Liver (tissue), 9 donors: Measurements from ENCODE around the gene HAGH. TPM values are rescaled to one million over a fixed set of nuclear protein-coding genes. Genes with fewer than 3 reads are reported as not detected.

Experiments
- DNase-seq: peaks from one replicate; pipeline ENCODE4 v3.0.0-alpha.2; 2017; ENCODE audit warnings: low spot score
- H3K27ac ChIP-seq, 2 donors: one replicate each; pipeline ENCODE4 v1.7.0; 2013; ENCODE audit warnings: inconsistent platforms in 2 of 2, low read length in 2 of 2, control low read depth in 1 of 2, low read depth in 1 of 2, mild to moderate bottlenecking in 1 of 2
- H3K27me3 ChIP-seq, 4 donors: one replicate each; pipeline versions ENCODE4 v1.6.1 to v1.7.0; 2013; ENCODE audit warnings: low read length in 3 of 4, inconsistent platforms in 1 of 4, mild to moderate bottlenecking in 1 of 4, moderate library complexity in 1 of 4; ENCODE audit not compliant: control insufficient read depth in 4 of 4, insufficient read depth in 4 of 4
- H3K36me3 ChIP-seq, 4 donors: one replicate each; pipeline versions ENCODE4 v1.6.1 to v1.7.0; 2013; ENCODE audit warnings: low read length in 3 of 4, mild to moderate bottlenecking in 3 of 4, low read depth in 1 of 4, moderate library complexity in 1 of 4; ENCODE audit not compliant: control insufficient read depth in 4 of 4, insufficient read depth in 3 of 4
- H3K4me1 ChIP-seq, 4 donors: one replicate each; pipeline versions ENCODE4 v1.6.1 to v1.7.0; 2013; ENCODE audit warnings: low read length in 3 of 4, mild to moderate bottlenecking in 3 of 4, moderate library complexity in 1 of 4; ENCODE audit not compliant: control insufficient read depth in 4 of 4, insufficient read depth in 4 of 4
- H3K4me3 ChIP-seq, 3 donors: one replicate each; pipeline versions ENCODE4 v1.6.1 to v1.7.0; 2013; ENCODE audit warnings: low read length in 3 of 3, control low read depth in 1 of 3, low read depth in 1 of 3, mild to moderate bottlenecking in 1 of 3
- H3K9ac ChIP-seq, 2 donors: one replicate each; pipeline ENCODE4 v1.7.0; 2013; ENCODE audit warnings: low read length in 2 of 2, mild to moderate bottlenecking in 2 of 2, moderate library complexity in 2 of 2, control low read depth in 1 of 2, low read depth in 1 of 2
- H3K9me3 ChIP-seq, 4 donors: one replicate each; pipeline versions ENCODE4 v1.6.1 to v1.7.0; 2013; ENCODE audit warnings: low read length in 3 of 4; ENCODE audit not compliant: control insufficient read depth in 4 of 4
- FOXA1 ChIP-seq: IDR thresholded peaks from 2 replicates; pipeline ENCODE4 v1.6.1; 2016; ENCODE audit warnings: antibody characterized with exemption
- GABPA ChIP-seq, 2 donors: IDR thresholded peaks in 1 of 2; conservative IDR thresholded peaks in 1 of 2; 2 replicates each; pipeline ENCODE4 v1.6.1; 2016; ENCODE audit warnings: antibody characterized with exemption in 2 of 2, mild to moderate bottlenecking in 1 of 2, moderate library complexity in 1 of 2
- HNF4A ChIP-seq, 2 donors: conservative IDR thresholded peaks; 2 replicates each; pipeline ENCODE4 v1.6.1; 2016; ENCODE audit warnings: antibody characterized with exemption in 2 of 2, mild to moderate bottlenecking in 2 of 2
- JUND ChIP-seq, 2 donors: IDR thresholded peaks; 2 replicates each; pipeline ENCODE4 v1.6.1; 2016; ENCODE audit warnings: antibody characterized with exemption in 2 of 2
- NR2F2 ChIP-seq: IDR thresholded peaks from 2 replicates; pipeline ENCODE4 v1.6.1; 2016; ENCODE audit warnings: antibody characterized with exemption
- RAD21 ChIP-seq, 2 donors: IDR thresholded peaks; 2 replicates each; pipeline ENCODE4 v1.6.1; 2016; ENCODE audit warnings: antibody characterized with exemption in 2 of 2, mild to moderate bottlenecking in 2 of 2
- RXRA ChIP-seq, 2 donors: IDR thresholded peaks; 2 replicates each; pipeline ENCODE4 v1.6.1; 2017 to 2018; ENCODE audit warnings: antibody characterized with exemption in 2 of 2, mild to moderate bottlenecking in 1 of 2
- SP1 ChIP-seq: IDR thresholded peaks from 2 replicates; pipeline ENCODE4 v1.6.1; 2018; ENCODE audit warnings: antibody characterized with exemption, mild to moderate bottlenecking
- WGBS: extraction: QIAGEN DNeasy Blood & Tissue Kit; methylation state at CpG from one replicate; pipeline ENCODE4 v1.1.7; 2013; 5-methylcytosine and 5-hydroxymethylcytosine counted together
- polyA plus RNA-seq, 2 donors: library from polyadenylated mRNA; stranded (reverse) in 1 of 2; unstranded in 1 of 2; fragments of 200-250 nt in 1 of 2; fragments of >200 nt in 1 of 2; fragmentation: Nextera tagmentation in 1 of 2; extraction: Ambion mirVana in 1 of 2; gene quantifications; one replicate each; pipeline versions ENCODE4 v1.2.1 to v1.2.3, GENCODE V29; 2013 to 2015
- total RNA-seq, 2 donors: library from RNA; depleted of rRNA; stranded (reverse); fragments of >200 nt; gene quantifications; one replicate each; pipeline ENCODE4 v1.2.3, GENCODE V29; 2014
- TF ChIP-seq, protein P1 (sequence below): fragments of 150-350 bp; IDR thresholded peaks from 2 replicates; pipeline ENCODE4 v1.5.1; 2017; ENCODE audit warnings: improper control_type of control experiment, low read depth, low read length; ENCODE audit not compliant: missing input control
- TF ChIP-seq, protein P2 (sequence below): IDR thresholded peaks from 2 replicates; pipeline ENCODE4 v1.6.1; 2016; ENCODE audit warnings: antibody characterized with exemption, mild to moderate bottlenecking
- TF ChIP-seq, protein P3 (sequence below): IDR thresholded peaks from 2 replicates; pipeline ENCODE4 v1.6.1; 2016; ENCODE audit warnings: antibody characterized with exemption
- donor health status: healthy.
- donor health status: healthy.
- donor health status: healthy.
- donor health status: healthy.
- donor health status: healthy.

Gene HAGH
- total and polyA plus RNA-seq, 4 donors = 169 to 252 (median 204) TPM

DNA sequence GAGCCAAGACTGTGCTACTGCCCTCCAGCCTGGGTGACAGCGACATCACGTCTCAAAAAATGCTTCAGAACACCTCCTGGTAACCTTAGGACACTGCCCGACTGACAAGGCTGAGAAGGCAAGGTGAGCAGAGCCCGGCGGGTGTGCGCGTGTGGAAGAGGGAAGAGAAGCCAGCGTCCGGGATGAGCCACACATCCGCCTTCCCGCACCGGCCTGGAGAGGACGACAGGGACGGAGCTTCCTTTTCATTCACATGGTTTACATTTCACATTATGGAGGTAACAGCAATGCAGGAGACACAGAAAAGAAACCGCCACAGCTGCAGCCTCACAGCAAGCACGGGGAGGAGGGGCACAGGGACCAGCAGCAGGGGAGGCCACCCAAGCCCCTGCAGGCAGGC lies 16.5 kb downstream of the HAGH start:
- 95% methylated on average over 16 of the region's 16 CpGs for WGBS
- Histone ChIP-seq H3K9me3 (no peaks in the 10 kb centered on the region), H3K4me1 (peaks cover 0 to 17% (median 12%) of the 10 kb centered on the region in 4 donors), H3K27me3 (no peaks in the 10 kb centered on the region), H3K9ac (no peak overlapping the region), H3K4me3 (no peak overlapping the region), H3K36me3 (peaks cover 13 to 32% (median 27%) of the 10 kb centered on the region in 4 donors), H3K27ac (no peak overlapping the region)
- TF ChIP-seq GABPA (IDR thresholded peaks at IDR 0.05 in 1 of 2, conservative IDR thresholded peaks at IDR 0.05 in 1 of 2) (no peak), RXRA (IDR thresholded peaks at IDR 0.05) (no peak)
- TF ChIP-seq, protein P1, sequence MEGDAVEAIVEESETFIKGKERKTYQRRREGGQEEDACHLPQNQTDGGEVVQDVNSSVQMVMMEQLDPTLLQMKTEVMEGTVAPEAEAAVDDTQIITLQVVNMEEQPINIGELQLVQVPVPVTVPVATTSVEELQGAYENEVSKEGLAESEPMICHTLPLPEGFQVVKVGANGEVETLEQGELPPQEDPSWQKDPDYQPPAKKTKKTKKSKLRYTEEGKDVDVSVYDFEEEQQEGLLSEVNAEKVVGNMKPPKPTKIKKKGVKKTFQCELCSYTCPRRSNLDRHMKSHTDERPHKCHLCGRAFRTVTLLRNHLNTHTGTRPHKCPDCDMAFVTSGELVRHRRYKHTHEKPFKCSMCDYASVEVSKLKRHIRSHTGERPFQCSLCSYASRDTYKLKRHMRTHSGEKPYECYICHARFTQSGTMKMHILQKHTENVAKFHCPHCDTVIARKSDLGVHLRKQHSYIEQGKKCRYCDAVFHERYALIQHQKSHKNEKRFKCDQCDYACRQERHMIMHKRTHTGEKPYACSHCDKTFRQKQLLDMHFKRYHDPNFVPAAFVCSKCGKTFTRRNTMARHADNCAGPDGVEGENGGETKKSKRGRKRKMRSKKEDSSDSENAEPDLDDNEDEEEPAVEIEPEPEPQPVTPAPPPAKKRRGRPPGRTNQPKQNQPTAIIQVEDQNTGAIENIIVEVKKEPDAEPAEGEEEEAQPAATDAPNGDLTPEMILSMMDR = no peak
- TF ChIP-seq, protein P2, sequence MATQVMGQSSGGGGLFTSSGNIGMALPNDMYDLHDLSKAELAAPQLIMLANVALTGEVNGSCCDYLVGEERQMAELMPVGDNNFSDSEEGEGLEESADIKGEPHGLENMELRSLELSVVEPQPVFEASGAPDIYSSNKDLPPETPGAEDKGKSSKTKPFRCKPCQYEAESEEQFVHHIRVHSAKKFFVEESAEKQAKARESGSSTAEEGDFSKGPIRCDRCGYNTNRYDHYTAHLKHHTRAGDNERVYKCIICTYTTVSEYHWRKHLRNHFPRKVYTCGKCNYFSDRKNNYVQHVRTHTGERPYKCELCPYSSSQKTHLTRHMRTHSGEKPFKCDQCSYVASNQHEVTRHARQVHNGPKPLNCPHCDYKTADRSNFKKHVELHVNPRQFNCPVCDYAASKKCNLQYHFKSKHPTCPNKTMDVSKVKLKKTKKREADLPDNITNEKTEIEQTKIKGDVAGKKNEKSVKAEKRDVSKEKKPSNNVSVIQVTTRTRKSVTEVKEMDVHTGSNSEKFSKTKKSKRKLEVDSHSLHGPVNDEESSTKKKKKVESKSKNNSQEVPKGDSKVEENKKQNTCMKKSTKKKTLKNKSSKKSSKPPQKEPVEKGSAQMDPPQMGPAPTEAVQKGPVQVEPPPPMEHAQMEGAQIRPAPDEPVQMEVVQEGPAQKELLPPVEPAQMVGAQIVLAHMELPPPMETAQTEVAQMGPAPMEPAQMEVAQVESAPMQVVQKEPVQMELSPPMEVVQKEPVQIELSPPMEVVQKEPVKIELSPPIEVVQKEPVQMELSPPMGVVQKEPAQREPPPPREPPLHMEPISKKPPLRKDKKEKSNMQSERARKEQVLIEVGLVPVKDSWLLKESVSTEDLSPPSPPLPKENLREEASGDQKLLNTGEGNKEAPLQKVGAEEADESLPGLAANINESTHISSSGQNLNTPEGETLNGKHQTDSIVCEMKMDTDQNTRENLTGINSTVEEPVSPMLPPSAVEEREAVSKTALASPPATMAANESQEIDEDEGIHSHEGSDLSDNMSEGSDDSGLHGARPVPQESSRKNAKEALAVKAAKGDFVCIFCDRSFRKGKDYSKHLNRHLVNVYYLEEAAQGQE = no peak
- no peak for DNase-seq

DNA sequence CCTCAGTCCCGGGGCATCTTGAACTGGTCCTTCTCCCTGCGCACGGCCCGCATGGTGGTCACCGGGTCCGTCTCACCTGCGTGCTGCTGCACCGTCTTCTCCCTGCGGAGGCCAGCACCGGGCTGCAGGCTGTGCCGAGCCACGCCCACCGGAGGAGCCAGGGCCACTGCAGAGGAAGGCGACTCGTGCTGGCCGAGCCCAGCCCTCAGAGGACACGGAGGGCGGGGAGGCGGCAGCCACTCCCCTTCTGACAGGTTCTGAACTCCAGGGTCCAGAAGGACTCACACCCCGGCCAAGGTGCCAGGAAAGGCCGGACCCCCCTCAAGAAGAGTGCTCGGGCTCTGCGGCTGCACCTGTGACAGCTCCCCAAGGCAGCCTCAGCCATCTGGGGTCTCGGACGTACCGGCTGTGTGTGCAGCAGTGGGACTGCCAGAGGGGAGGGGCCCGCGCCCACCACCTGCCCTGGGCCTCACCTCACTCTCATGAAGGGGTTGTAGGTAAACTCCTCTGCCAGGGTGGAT lies 17.3 kb downstream of the HAGH start:
- H3K27me3 ChIP-seq = no peaks in the 10 kb centered on the region
- no peak overlapping the region for H3K27ac ChIP-seq
- H3K9me3 ChIP-seq = no peaks in the 10 kb centered on the region
- no peak overlapping the region for H3K4me3 ChIP-seq
- WGBS = 70% methylated on average over 28 of the region's 28 CpGs
- H3K9ac ChIP-seq = no peak overlapping the region
- TF ChIP-seq JUND (IDR thresholded peaks at IDR 0.05) = no peak
- TF ChIP-seq, protein P1 = no peak
- peaks cover 13 to 29% (median 25%) of the 10 kb centered on the region in 4 donors for H3K36me3 ChIP-seq
- peaks cover 0 to 17% (median 11%) of the 10 kb centered on the region in 4 donors for H3K4me1 ChIP-seq
- no peak for DNase-seq

DNA sequence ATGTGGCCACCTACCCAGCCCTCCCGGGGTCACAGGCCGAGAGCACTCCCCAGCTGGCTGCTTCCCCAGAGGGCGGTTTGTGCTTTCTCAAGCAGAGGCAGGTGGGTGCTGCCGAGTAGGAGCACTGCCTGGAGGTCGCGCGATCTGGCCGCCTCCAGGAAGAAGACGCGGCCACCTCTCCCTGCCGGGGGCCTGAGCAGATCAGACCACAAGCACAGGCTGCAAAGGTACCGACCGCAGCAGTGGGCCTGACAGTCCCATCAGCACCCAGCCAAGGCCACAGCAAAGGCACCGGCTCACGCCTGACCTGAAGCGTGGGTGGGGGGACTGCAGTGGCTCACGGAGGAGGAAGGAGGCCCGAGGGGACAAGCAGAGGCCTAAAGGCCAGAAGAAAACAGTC lies 17.9 kb downstream of the HAGH start:
- Histone ChIP-seq H3K4me3 (no peak overlapping the region), H3K27me3 (no peaks in the 10 kb centered on the region), H3K9me3 (no peaks in the 10 kb centered on the region), H3K36me3 (peaks cover 13 to 27% (median 24%) of the 10 kb centered on the region in 4 donors), H3K9ac (no peak overlapping the region), H3K27ac (no peak overlapping the region), H3K4me1 (peaks cover 0 to 13% (median 10%) of the 10 kb centered on the region in 4 donors)
- 75% methylated on average over 18 of the region's 18 CpGs for WGBS
- TF ChIP-seq NR2F2 (no peak), RAD21 (IDR thresholded peaks at IDR 0.05) (no peak), HNF4A (conservative IDR thresholded peaks at IDR 0.05) (no peak), JUND (IDR thresholded peaks at IDR 0.05) (no peak), FOXA1 (no peak), SP1 (no peak)
- TF ChIP-seq, protein P3, sequence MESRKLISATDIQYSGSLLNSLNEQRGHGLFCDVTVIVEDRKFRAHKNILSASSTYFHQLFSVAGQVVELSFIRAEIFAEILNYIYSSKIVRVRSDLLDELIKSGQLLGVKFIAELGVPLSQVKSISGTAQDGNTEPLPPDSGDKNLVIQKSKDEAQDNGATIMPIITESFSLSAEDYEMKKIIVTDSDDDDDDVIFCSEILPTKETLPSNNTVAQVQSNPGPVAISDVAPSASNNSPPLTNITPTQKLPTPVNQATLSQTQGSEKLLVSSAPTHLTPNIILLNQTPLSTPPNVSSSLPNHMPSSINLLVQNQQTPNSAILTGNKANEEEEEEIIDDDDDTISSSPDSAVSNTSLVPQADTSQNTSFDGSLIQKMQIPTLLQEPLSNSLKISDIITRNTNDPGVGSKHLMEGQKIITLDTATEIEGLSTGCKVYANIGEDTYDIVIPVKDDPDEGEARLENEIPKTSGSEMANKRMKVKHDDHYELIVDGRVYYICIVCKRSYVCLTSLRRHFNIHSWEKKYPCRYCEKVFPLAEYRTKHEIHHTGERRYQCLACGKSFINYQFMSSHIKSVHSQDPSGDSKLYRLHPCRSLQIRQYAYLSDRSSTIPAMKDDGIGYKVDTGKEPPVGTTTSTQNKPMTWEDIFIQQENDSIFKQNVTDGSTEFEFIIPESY = no peak
- no peak for DNase-seq
